Panc1 (cell line): ENCODE measurements around the gene MSI2.

Experiments used
- POLR2AphosphoS5 ChIP-seq: IDR thresholded peaks from 2 replicates; pipeline ENCODE4 v1.6.1; 2012; ENCODE audit warnings: mild to moderate bottlenecking, low read depth, low read length, moderate library complexity
- TCF7L2 ChIP-seq: IDR thresholded peaks from 2 replicates; pipeline ENCODE4 v1.6.1; 2011; ENCODE audit warnings: mild to moderate bottlenecking, low read depth, low read length, inconsistent platforms
- TF ChIP-seq, protein P1 (sequence below): fragments of 450-650 bp; IDR thresholded peaks from 2 replicates; pipeline ENCODE4 v1.5.1; 2017; ENCODE audit warnings: mild to moderate bottlenecking

DNA sequence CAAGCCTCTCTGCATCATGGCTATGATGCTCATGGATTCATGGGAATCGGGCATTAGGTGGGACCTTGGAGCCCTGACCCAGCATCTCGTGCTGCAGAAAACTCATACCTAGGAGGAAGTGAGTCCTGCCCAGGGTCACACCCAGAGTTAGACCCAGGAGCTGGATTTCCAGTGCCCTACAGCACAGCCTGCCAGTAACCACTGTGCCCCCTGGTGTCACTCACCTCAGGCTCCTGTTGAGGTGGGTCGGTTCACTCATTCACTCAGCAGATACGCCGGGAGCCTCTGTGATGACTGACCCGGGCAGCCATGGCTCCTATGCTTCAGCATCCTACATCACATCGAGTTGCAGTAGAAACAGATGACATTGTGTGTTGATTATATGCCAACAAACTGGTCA is 143.4 kb downstream of the MSI2 start:
- TF ChIP-seq POLR2AphosphoS5 = no peak
- TF ChIP-seq, protein P1, sequence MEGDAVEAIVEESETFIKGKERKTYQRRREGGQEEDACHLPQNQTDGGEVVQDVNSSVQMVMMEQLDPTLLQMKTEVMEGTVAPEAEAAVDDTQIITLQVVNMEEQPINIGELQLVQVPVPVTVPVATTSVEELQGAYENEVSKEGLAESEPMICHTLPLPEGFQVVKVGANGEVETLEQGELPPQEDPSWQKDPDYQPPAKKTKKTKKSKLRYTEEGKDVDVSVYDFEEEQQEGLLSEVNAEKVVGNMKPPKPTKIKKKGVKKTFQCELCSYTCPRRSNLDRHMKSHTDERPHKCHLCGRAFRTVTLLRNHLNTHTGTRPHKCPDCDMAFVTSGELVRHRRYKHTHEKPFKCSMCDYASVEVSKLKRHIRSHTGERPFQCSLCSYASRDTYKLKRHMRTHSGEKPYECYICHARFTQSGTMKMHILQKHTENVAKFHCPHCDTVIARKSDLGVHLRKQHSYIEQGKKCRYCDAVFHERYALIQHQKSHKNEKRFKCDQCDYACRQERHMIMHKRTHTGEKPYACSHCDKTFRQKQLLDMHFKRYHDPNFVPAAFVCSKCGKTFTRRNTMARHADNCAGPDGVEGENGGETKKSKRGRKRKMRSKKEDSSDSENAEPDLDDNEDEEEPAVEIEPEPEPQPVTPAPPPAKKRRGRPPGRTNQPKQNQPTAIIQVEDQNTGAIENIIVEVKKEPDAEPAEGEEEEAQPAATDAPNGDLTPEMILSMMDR = no peak
- TF ChIP-seq TCF7L2 = no peak
